Measurements from ENCODE around the gene CPSF2. TPM values are rescaled to one million over a fixed set of nuclear protein-coding genes. Genes with fewer than 3 reads are reported as not detected.
A peak's percentile ranks its signal among the peaks of the same experiment; 100 is the strongest.

CPSF2 gene
- total RNA-seq, 1 experiment from 2014 or later: 116 TPM

DNA sequence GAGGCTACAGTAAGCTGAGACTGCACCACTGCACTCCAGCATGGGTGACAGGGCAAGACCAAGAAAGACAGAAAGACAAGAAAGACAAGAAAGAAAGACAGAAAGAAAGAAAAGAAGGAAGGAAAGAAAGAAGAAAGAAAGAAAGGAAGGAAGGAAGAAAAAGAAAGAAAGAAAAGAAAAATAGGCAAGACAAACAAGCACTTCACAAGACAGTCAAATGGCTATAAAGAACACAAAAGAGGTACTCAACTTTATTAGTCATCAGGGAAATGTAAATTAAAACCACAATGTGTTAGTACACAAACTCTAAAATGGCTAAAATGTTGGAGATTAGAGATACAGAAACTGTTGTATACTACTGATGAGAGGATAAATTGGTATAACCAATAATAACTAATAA lies 22.0 kb upstream of the CPSF2 start:
- H3K27me3 Mint-ChIP-seq (ENCODE audit: insufficient read depth, unreplicated experiment): no peaks in the 10 kb centered on the region
- ChIA-PET CTCF (interaction anchor here (0.6 kb wide), 1 partner anchor 360 kb away, joined by 4 read pairs; no protein-coding TSS in a partner anchor), POLR2A (interaction anchor here (0.7 kb wide), 1 partner anchor 684 kb away, joined by 4 read pairs; no protein-coding TSS in a partner anchor)
- intact Hi-C loops (cut with micrococcal nuclease): no loop called here
- no peak for TF ChIP-seq CTCF (IDR thresholded peaks at IDR 0.05; ENCODE audit: unreplicated experiment)
- BruUV-seq (replicated peaks): no TSS peak
- peaks cover 31% of the 10 kb centered on the region for H3K36me3 Mint-ChIP-seq (ENCODE audit: insufficient read depth, unreplicated experiment)
- H3K4me3 Mint-ChIP-seq (ENCODE audit: unreplicated experiment): no peak overlapping the region
- DNase-seq (ENCODE audit: unreplicated experiment): no peak
- no peaks in the 10 kb centered on the region for H3K9me3 Mint-ChIP-seq (ENCODE audit: unreplicated experiment)
- H3K27ac Mint-ChIP-seq (ENCODE audit: low read depth, unreplicated experiment): no peak overlapping the region
- H3K4me1 Mint-ChIP-seq (ENCODE audit: insufficient read depth, unreplicated experiment): peaks cover 21% of the 10 kb centered on the region

GRCh38 chr14:92103363-92103989 lies 18.3 kb upstream of the CPSF2 start:
- intact Hi-C loops (cut with micrococcal nuclease): no loop called here

GRCh38 chr14:92105073-92105892 lies 16.5 kb upstream of the CPSF2 start:
- DNase-seq (ENCODE audit: unreplicated experiment): peak; percentile 54
- H3K4me3 Mint-ChIP-seq (ENCODE audit: unreplicated experiment): peak overlapping the region; percentile 97
- H3K4me1 Mint-ChIP-seq (ENCODE audit: insufficient read depth, unreplicated experiment): peaks cover 24% of the 10 kb centered on the region
- H3K27ac Mint-ChIP-seq (ENCODE audit: low read depth, unreplicated experiment): peak overlapping the region; percentile 93
- no peak for TF ChIP-seq CTCF (IDR thresholded peaks at IDR 0.05; ENCODE audit: unreplicated experiment)
- POLR2A ChIA-PET: interaction anchor here (0.6 to 6.7 kb wide), 11 partner anchors 8 to 1840 kb away, joined by 3 to 176 read pairs (median 3); partner anchors contain the start of genes CPSF2, NDUFB1 and TRIP11
- peaks cover 7% of the 10 kb centered on the region for H3K36me3 Mint-ChIP-seq (ENCODE audit: insufficient read depth, unreplicated experiment)
- CTCF ChIA-PET: interaction anchor here (3.9 kb wide), 1 partner anchor 12 kb away, joined by 55 read pairs; no protein-coding TSS in a partner anchor
- H3K9me3 Mint-ChIP-seq (ENCODE audit: unreplicated experiment): no peaks in the 10 kb centered on the region
- TSS peak; percentile 62 for BruUV-seq (replicated peaks)
- intact Hi-C loops (cut with micrococcal nuclease): no loop called here
- no peaks in the 10 kb centered on the region for H3K27me3 Mint-ChIP-seq (ENCODE audit: insufficient read depth, unreplicated experiment)

More at GRCh38 chr14:92103363-92103989, 18.3 kb upstream of the CPSF2 start:
- no peak for TF ChIP-seq CTCF (IDR thresholded peaks at IDR 0.05; ENCODE audit: unreplicated experiment)
- Mint-ChIP-seq H3K27me3 (ENCODE audit: insufficient read depth, unreplicated experiment) (no peaks in the 10 kb centered on the region), H3K4me3 (ENCODE audit: unreplicated experiment) (no peak overlapping the region), H3K27ac (ENCODE audit: low read depth, unreplicated experiment) (peak overlapping the region; percentile 9), H3K36me3 (ENCODE audit: insufficient read depth, unreplicated experiment) (peaks cover 13% of the 10 kb centered on the region), H3K4me1 (ENCODE audit: insufficient read depth, unreplicated experiment) (peaks cover 34% of the 10 kb centered on the region), H3K9me3 (ENCODE audit: unreplicated experiment) (no peaks in the 10 kb centered on the region)
- POLR2A ChIA-PET: interaction anchor here (1.2 to 6.7 kb wide), 3 partner anchors 16 to 63 kb away, joined by 3 to 176 read pairs (median 6); partner anchors contain the start of genes CPSF2, NDUFB1 and TRIP11
- CTCF ChIA-PET: interaction anchor here (0.6 to 0.9 kb wide), 5 partner anchors 53 to 777 kb away, joined by 3 to 5 read pairs (median 3); no protein-coding TSS in a partner anchor
- BruUV-seq (replicated peaks): no TSS peak
- peak; percentile 33 for DNase-seq (ENCODE audit: unreplicated experiment)

DNA sequence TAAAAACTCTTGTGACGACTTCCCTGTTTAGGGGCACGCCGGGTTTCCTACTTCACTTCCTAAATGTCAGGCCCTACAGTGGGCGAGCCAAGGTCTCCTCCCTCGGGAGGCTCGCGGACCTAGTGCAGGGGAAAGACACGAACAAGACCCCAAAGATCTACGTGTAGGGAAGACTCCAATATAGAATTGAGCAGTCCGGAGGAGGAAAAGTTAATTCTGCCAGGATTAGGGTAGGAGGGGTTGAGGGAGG lies 16.0 kb upstream of the CPSF2 start:
- intact Hi-C loops (cut with micrococcal nuclease): loop anchor here (2.0 kb wide), 1 partner anchor 65 kb away; the partner anchor contains the start of gene TRIP11
- no peak for TF ChIP-seq CTCF (IDR thresholded peaks at IDR 0.05; ENCODE audit: unreplicated experiment)
- peak; percentile 51 for DNase-seq (ENCODE audit: unreplicated experiment)
- H3K4me1 Mint-ChIP-seq (ENCODE audit: insufficient read depth, unreplicated experiment): peaks cover 24% of the 10 kb centered on the region
- CTCF ChIA-PET: interaction anchor here (3.9 kb wide), 1 partner anchor 12 kb away, joined by 55 read pairs; no protein-coding TSS in a partner anchor
- no peaks in the 10 kb centered on the region for H3K27me3 Mint-ChIP-seq (ENCODE audit: insufficient read depth, unreplicated experiment)
- H3K27ac Mint-ChIP-seq (ENCODE audit: low read depth, unreplicated experiment): peak overlapping the region; percentile 93
- POLR2A ChIA-PET: interaction anchor here (0.6 to 6.7 kb wide), 11 partner anchors 8 to 689 kb away, joined by 3 to 176 read pairs (median 3); partner anchors contain the start of genes CPSF2, LGMN, NDUFB1 and TRIP11
- H3K36me3 Mint-ChIP-seq (ENCODE audit: insufficient read depth, unreplicated experiment): peaks cover 7% of the 10 kb centered on the region
- BruUV-seq (replicated peaks): no TSS peak
- no peaks in the 10 kb centered on the region for H3K9me3 Mint-ChIP-seq (ENCODE audit: unreplicated experiment)
- H3K4me3 Mint-ChIP-seq (ENCODE audit: unreplicated experiment): peak overlapping the region; percentile 97

Data from MCF 10A (cell line).